A172 (cell line): ENCODE data around the gene TRIML2. TPM values are rescaled to one million over a fixed set of nuclear protein-coding genes. Genes with fewer than 3 reads are reported as not detected.

Source experiments
- DNase-seq: peaks from one replicate; pipeline ENCODE4 v3.0.0-alpha.2; 2015; ENCODE audit warnings: low spot score
- total RNA-seq: library from RNA; depleted of rRNA; stranded (reverse); fragments of >200 nt; shearing (Covaris generic); gene quantifications from 2 replicates; pipeline ENCODE4 v1.2.3, GENCODE V29; 2014; rRNA removed

The TRIML2 gene
- total RNA-seq, result 1.0 and 1.9 TPM in 2 replicates

- peak; percentile 68 for DNase-seq
Observed at GRCh38 chr4:188109157-188109755, at the start of gene TRIML2. Gene TRIML2 (minus strand): TSS chr4:188109603. CDS start chr4:188105368, 4,235 bp downstream.

DNA sequence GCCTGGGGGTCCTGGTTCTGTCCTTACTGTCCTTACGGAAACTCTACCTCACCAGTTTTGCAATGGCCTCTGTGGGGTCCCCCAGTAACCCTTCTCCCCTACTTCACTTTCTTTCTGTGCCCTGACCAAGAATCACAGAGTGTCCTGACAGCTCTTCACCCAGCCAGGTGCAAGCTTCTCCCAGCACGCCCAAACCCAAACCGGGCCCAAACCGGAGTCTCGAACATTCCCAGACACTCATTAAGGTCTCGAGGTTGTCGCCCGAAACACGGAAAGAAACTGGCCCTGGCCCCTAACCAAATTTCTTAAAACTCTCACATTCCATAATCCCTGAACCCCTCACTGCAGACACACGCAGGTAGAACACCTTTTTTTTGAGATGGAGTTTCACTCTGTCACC, 48.9 kb upstream of the TRIML2 start:
- DNase-seq, result no peak

- no peak for DNase-seq
Observed at GRCh38 chr4:188154668-188155405, 45.4 kb upstream of the TRIML2 start.

GRCh38 chr4:188147776-188148175, 38.4 kb upstream of the TRIML2 start:
- no peak for DNase-seq

- DNase-seq, result no peak
Observed at GRCh38 chr4:188147176-188147575, 37.8 kb upstream of the TRIML2 start.

DNA sequence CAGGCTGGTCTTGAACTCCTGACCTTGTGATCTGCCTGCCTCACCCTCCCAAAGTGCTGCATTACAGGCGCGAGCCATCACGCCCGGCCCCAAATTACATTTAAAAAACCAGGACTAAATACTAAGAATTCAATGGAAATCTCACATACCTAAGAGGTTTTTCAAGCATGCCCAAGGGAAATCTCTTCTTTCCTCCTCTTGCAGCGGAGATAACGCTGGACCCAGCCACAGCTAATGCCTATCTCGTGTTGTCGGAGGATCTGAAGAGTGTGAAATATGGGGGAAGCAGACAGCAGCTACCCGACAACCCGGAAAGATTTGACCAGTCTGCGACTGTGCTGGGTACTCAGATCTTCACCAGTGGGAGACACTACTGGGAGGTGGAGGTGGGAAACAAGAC, 37.2 kb upstream of the TRIML2 start:
- no peak for DNase-seq

DNA sequence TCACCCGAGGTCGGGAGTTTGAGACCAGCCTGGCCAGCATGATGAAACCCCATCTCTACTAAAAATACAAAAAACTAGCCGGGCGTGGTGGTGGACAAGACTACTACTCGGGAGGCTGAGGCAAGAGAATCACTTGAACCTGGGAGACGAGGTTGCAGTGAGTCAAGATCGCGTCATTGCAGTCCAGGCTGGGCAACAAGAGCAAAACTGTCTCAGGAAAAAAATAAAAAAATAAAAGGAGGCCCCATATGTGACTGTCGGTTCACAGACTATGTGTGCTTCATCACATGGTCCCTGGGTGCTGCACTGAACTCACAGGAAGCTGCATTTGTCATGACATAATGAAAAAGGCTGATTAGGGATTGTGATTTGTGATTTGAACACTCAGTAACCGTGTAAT, 36.2 kb upstream of the TRIML2 start:
- no peak for DNase-seq

DNA sequence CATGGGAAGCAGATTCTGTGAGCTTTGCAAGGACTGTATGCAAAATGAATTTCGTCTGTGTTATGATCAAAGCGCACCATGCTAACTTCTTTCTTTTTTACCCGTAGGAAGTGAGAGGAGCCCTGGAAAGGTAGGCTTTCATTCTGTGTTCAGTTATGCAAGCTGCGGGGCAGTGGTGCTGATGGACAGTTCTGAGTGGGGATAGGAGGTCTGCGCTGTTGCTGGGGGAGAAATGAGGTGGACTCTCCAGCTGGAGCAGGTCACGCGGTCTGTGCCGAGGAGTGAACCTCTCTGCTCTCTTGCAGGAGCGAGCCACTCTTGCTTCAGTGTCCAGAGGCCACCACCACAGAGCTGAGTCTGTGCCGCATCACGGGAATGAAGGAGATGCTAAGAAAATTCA, 34.3 kb upstream of the TRIML2 start:
- DNase-seq, result no peak

DNA sequence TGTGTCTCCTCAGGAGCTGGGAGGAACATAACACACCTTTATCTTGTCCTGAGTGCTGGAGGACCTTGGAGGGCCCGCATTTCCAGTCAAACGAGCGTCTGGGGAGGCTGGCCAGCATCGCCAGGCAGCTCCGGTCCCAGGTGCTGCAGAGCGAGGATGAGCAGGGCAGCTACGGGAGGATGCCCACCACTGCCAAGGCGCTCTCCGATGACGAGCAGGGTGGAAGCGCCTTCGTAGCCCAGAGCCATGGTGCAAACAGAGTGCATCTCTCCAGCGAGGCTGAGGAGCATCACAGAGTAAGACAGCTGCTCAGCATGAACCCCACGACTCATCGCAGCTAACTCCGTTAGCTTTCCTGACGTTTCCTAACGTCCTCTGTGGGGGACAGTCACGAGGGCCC, 30.3 kb upstream of the TRIML2 start:
- DNase-seq, result peak; percentile 48

GRCh38 chr4:188139141-188139540, 29.7 kb upstream of the TRIML2 start, which contains the start of gene TRIML1:
Gene TRIML1 (plus strand): TSS chr4:188139441. CDS start chr4:188139559, 118 bp downstream.
- no peak for DNase-seq

DNA sequence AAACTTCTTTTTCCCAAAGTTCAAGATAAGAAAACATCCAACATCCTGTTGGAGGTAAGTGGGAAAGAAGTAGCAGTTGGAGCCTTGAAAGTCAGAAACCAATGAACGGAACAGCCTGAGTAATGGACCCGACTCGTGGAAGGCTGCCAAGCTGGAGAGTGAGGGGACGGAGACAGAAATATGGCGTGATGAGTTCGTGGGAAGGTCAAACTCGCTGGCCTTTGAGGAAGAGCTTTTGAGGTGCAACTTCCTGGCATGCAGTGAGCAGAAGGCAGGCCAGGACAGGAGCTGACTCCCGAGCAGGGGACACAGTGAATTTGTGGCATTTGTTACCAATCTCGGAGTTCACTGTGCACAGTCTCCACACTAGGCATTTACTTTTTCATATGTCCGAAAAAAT, 28.8 kb upstream of the TRIML2 start:
- no peak for DNase-seq

DNA sequence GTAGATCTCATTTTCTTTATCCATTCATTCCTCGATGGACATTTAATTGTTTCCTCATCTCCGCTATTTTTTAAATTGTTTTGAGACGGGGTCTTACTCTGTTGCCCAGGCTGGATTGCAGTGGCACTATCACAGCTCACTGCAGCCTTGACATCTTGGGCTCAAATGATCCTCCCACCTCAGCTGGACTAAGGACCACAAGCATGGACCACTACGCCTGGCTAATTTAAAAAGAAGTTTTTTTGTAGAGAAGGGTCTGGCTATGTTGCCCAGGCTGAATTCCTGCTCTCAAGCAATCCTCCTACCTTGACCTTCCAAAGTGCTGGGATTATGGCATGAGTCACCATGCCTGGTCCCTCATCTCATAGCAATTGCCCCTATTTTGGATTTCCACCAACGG, 22.8 kb upstream of the TRIML2 start:
- DNase-seq, result no peak

- DNase-seq, result no peak
Observed at GRCh38 chr4:188130355-188130754, 21.0 kb upstream of the TRIML2 start.

- peak; percentile 96 for DNase-seq
Observed at GRCh38 chr4:188127214-188127874, 17.9 kb upstream of the TRIML2 start.

GRCh38 chr4:188121530-188121929, 12.1 kb upstream of the TRIML2 start:
- no peak for DNase-seq

DNA sequence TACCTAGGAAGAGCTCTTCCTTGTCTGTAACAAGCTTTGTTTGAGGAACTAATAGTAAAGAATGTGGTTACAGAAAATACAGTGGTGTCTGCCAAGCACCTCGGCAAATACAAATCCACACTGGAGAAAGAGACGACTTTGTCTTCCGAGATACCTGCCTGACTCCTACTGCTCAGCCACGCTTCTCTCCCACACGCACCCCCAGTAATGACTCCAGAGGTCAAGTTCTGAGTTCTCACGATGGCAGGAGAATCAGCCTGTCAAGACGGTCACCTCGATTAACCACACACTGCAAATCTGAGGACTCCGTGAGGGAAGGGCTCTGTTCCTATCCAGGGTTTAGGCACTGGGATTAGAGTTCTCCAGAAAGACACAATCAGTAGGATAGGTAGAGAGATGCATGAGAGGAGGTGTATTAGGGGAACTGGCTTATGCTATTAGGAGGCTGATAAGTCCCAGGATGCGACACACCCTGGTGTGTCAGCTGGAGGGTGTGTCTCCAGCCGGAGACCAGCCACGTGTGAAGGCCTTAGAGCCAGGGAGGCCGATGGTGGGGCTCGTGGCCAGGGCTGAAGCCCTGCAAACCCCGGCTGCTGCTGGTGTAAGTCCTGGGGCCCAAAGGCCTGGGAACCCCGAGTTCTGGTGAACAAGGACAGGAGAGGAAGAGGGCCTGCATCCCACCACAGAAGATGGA, 8.4 kb upstream of the TRIML2 start:
- DNase-seq, result no peak

DNA sequence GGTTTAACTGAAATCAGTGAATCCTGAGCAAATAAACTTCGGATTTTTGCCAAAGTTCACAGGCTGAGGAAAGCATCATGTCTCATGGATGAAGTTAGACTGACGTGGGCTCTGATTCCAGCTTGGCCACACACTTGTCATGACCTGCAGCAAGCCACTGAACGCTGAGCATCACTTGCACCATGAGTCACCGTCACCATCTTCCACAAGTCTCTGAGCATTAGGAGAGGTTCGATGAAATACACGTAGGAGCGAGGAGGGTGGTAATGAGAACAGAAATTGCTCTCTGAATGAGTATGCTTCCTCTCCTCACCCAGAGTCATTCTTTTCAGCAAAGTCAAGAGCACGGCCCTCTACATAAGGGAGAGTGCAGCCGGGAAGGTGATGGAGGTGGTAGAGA, 3.8 kb upstream of the TRIML2 start:
- DNase-seq, result no peak

GRCh38 chr4:188111955-188112354, 2.6 kb upstream of the TRIML2 start:
- no peak for DNase-seq

GRCh38 chr4:188110741-188111471, 1.5 kb upstream of the TRIML2 start:
- DNase-seq, result no peak

DNA sequence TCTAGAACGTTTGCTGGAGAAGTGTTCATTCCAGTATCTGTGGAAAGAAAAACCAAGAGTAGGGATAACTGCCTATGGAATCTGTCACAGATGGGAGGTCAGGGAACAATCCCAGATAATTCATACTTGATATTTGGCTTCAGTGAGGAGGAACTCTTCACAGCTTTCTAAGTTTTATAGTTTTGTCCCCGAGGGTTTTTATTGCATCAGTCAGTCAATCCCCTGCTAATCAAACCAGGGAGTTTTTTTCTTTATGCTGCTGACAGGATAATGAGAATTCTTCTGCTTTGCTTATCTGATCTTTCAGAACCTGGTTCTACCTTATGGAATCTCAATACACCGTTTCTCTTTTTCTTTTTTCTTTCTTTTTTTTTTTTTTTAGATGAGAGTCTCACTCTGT, 633 bp upstream of the TRIML2 start:
- no peak for DNase-seq
